ENCODE measurements around the gene DGAT2.

Gene DGAT2

DNA sequence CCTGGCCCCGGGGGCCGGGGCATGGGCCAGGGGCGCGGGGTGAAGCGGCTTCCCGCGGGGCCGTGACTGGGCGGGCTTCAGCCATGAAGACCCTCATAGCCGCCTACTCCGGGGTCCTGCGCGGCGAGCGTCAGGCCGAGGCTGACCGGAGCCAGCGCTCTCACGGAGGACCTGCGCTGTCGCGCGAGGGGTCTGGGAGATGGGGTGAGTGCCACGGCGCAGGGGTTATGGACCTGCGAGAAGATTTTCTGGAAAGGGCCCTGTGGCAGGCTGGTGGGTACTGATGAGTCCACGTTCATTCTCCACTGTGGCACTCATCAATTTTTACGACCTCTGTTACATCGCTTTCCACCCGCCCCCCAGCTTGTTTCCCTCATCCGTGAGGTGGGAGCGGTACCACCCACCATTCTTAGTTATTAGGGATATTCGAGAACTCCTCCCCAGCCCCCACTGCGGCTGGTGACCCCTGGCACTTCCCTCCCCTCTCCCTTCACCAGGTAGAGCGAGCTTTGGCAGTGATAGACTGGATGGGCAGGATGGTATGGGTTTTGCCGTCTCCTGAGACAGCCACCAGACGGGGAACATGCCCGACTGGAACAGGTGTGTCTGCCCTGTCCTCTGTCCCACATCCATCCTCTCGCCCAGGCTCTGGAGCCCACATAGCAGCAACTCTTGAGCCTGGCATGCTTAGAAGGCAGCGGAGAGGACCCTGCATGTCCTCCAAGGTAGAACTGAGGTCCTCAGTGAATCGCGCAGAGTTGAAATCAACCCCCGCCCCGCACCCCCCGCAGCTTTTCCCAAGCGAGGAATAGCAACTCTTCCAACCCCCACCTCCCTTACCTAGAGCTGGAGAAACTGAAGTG lies 562 bp downstream of the DGAT2 start:
- ChIA-PET CTCF (interaction anchor here (0.6 to 1.0 kb wide), 2 partner anchors 34 to 407 kb away, joined by 3 to 5 read pairs; no protein-coding TSS in a partner anchor), POLR2A (interaction anchor here (0.7 kb wide), 1 partner anchor 46 kb away, joined by 3 read pairs; no protein-coding TSS in a partner anchor)
- peak overlapping the region; percentile 48; the same call in 1 of the 2 replicates for H3K27ac ChIP-seq (ENCODE audit: extremely low read depth, low read depth, low read length)
- peak overlapping the region; percentile 4; the same call in 1 of the 2 replicates for H3K4me3 ChIP-seq (ENCODE audit: low read depth, low read length)
- 0 out of 2 replicates have a peak, but pooled peaks have one; percentile 9 for TF ChIP-seq ZFHX2 (tag by site-specific recombination; conservative IDR thresholded peaks at IDR 0.05)
- no peak for TF ChIP-seq ZNF629 (tag by site-specific recombination; IDR thresholded peaks at IDR 0.05)
- no peaks in the 10 kb centered on the region for H3K4me1 ChIP-seq (ENCODE audit: control insufficient read depth, insufficient read depth, low read length)
- no peaks in the 10 kb centered on the region for H3K9me3 ChIP-seq (ENCODE audit: control insufficient read depth, insufficient read depth, low read depth, low read length)
- H3K36me3 ChIP-seq (ENCODE audit: control insufficient read depth in 2 of 2, insufficient read depth in 1 of 2, low read length in 2 of 2): no peaks in the 10 kb centered on the region

DNA sequence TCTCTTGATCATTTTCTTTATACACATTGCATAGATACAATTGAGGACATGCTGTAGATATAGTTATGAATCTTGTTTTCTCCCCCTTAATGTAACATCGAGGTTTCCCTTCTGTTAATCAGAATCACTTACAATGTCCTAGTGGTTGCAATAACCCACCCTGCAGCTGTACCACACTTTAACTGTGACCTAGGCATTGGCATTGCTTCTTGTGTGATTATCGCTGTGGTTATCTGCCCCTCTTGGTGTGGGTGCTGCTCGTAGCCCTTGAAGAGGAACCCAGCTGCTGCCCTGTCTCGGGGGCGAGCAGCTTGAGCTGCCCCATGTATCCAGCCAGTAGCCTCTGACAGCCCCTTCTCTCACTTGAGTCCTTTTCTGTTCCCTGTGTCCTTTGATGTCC lies 1.5 kb downstream of the DGAT2 start:
- Histone ChIP-seq H3K36me3 (ENCODE audit: control insufficient read depth in 2 of 2, insufficient read depth in 1 of 2, low read length in 2 of 2) (no peaks in the 10 kb centered on the region), H3K27ac (ENCODE audit: extremely low read depth, low read depth, low read length) (no peak overlapping the region), H3K9me3 (ENCODE audit: control insufficient read depth, insufficient read depth, low read depth, low read length) (no peaks in the 10 kb centered on the region), H3K4me1 (ENCODE audit: control insufficient read depth, insufficient read depth, low read length) (no peaks in the 10 kb centered on the region), H3K4me3 (ENCODE audit: low read depth, low read length) (no peak overlapping the region)
- TF ChIP-seq EGR2 (tag by site-specific recombination; IDR thresholded peaks at IDR 0.05; ENCODE audit: low read depth) (no peak), ZNF248 (tag by site-specific recombination; IDR thresholded peaks at IDR 0.05) (no peak), WT1 (tag by site-specific recombination; IDR thresholded peaks at IDR 0.05) (no peak), ZNF169 (tag by site-specific recombination; IDR thresholded peaks at IDR 0.05) (no peak), ZNF274 (IDR thresholded peaks at IDR 0.05; ENCODE audit: low read length) (no peak), ZNF274 (tag by site-specific recombination; IDR thresholded peaks at IDR 0.05; ENCODE audit: borderline replicate concordance) (no peak)
- POLR2A ChIA-PET: interaction anchor here (0.7 kb wide), 1 partner anchor 47 kb away, joined by 3 read pairs; no protein-coding TSS in a partner anchor
- CTCF ChIA-PET: interaction anchor here (0.6 to 1.0 kb wide), 3 partner anchors 8 to 408 kb away, joined by 3 to 5 read pairs (median 3); no protein-coding TSS in a partner anchor

DNA sequence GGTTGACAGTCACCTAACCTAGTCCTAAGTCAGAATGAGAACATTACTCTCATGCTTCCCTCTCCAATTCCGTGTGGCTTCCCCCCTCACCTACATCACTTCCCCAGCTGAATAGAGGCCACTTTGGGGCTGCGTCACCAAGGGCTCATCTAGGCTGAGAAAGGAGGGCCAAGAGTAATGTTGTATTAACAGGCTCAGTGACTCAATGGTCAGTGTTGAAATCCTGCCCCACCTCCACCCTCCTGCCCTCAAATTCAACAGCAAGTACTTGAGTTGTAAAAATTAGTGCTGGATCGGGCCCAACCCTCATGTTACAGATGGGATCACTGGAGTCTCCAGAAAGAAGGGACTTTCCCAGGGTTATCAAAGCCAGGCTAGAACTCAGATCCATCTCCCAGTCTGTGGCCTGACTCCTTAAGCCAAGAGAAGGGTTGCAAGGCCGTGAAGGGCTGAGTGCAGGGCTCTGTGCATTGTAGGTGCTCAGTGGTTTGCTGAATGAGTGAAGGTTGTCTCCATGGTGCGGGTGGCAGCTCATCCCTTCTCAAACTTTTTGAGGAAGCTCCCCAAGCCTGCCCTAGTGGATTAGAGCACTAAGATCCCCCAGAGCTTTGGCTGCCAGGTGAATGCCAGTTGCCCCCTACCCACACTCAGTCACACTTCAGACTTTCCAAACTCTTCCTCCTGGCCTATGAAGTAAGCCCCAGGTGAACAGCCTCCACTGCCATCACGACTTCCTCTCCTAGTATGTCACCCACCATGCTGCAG lies 3.2 kb downstream of the DGAT2 start:
- ChIA-PET POLR2A (no interaction called here), CTCF (interaction anchor here (1.0 kb wide), 1 partner anchor 66 kb away, joined by 3 read pairs; no protein-coding TSS in a partner anchor)
- no peaks in the 10 kb centered on the region for H3K9me3 ChIP-seq (ENCODE audit: control insufficient read depth, insufficient read depth, low read depth, low read length)
- no peaks in the 10 kb centered on the region for H3K4me1 ChIP-seq (ENCODE audit: control insufficient read depth, insufficient read depth, low read length)
- no peak overlapping the region for H3K4me3 ChIP-seq (ENCODE audit: low read depth, low read length)
- no peaks in the 10 kb centered on the region for H3K36me3 ChIP-seq (ENCODE audit: control insufficient read depth in 2 of 2, insufficient read depth in 1 of 2, low read length in 2 of 2)
- H3K27ac ChIP-seq (ENCODE audit: extremely low read depth, low read depth, low read length): no peak overlapping the region
- TF ChIP-seq, protein P1, sequence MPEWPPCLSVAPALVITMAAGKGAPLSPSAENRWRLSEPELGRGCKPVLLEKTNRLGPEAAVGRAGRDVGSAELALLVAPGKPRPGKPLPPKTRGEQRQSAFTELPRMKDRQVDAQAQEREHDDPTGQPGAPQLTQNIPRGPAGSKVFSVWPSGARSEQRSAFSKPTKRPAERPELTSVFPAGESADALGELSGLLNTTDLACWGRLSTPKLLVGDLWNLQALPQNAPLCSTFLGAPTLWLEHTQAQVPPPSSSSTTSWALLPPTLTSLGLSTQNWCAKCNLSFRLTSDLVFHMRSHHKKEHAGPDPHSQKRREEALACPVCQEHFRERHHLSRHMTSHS (tag by site-specific recombination; IDR thresholded peaks at IDR 0.05): no peak
- TF ChIP-seq, protein P2, sequence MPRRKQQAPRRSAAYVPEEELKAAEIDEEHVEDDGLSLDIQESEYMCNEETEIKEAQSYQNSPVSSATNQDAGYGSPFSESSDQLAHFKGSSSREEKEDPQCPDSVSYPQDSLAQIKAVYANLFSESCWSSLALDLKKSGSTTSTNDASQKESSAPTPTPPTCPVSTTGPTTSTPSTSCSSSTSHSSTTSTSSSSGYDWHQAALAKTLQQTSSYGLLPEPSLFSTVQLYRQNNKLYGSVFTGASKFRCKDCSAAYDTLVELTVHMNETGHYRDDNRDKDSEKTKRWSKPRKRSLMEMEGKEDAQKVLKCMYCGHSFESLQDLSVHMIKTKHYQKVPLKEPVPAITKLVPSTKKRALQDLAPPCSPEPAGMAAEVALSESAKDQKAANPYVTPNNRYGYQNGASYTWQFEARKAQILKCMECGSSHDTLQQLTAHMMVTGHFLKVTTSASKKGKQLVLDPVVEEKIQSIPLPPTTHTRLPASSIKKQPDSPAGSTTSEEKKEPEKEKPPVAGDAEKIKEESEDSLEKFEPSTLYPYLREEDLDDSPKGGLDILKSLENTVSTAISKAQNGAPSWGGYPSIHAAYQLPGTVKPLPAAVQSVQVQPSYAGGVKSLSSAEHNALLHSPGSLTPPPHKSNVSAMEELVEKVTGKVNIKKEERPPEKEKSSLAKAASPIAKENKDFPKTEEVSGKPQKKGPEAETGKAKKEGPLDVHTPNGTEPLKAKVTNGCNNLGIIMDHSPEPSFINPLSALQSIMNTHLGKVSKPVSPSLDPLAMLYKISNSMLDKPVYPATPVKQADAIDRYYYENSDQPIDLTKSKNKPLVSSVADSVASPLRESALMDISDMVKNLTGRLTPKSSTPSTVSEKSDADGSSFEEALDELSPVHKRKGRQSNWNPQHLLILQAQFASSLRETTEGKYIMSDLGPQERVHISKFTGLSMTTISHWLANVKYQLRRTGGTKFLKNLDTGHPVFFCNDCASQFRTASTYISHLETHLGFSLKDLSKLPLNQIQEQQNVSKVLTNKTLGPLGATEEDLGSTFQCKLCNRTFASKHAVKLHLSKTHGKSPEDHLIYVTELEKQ (tag by site-specific recombination; IDR thresholded peaks at IDR 0.05; ENCODE audit: borderline replicate concordance): no peak
- TF ChIP-seq, protein P3, sequence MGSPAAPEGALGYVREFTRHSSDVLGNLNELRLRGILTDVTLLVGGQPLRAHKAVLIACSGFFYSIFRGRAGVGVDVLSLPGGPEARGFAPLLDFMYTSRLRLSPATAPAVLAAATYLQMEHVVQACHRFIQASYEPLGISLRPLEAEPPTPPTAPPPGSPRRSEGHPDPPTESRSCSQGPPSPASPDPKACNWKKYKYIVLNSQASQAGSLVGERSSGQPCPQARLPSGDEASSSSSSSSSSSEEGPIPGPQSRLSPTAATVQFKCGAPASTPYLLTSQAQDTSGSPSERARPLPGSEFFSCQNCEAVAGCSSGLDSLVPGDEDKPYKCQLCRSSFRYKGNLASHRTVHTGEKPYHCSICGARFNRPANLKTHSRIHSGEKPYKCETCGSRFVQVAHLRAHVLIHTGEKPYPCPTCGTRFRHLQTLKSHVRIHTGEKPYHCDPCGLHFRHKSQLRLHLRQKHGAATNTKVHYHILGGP (tag by site-specific recombination; IDR thresholded peaks at IDR 0.05): no peak
- TF ChIP-seq ZNF777 (tag by site-specific recombination; IDR thresholded peaks at IDR 0.05; ENCODE audit: borderline replicate concordance) (no peak), ZNF211 (tag by site-specific recombination; IDR thresholded peaks at IDR 0.05; ENCODE audit: low read depth) (no peak), ZNF239 (tag by site-specific recombination; IDR thresholded peaks at IDR 0.05) (no peak), ZNF623 (tag by site-specific recombination; IDR thresholded peaks at IDR 0.05) (no peak), KLF10 (tag by site-specific recombination; IDR thresholded peaks at IDR 0.05) (no peak), ZNF624 (tag by site-specific recombination; IDR thresholded peaks at IDR 0.05) (no peak), ZNF426 (tag by site-specific recombination; IDR thresholded peaks at IDR 0.05) (no peak)
- TF ChIP-seq, protein P4, sequence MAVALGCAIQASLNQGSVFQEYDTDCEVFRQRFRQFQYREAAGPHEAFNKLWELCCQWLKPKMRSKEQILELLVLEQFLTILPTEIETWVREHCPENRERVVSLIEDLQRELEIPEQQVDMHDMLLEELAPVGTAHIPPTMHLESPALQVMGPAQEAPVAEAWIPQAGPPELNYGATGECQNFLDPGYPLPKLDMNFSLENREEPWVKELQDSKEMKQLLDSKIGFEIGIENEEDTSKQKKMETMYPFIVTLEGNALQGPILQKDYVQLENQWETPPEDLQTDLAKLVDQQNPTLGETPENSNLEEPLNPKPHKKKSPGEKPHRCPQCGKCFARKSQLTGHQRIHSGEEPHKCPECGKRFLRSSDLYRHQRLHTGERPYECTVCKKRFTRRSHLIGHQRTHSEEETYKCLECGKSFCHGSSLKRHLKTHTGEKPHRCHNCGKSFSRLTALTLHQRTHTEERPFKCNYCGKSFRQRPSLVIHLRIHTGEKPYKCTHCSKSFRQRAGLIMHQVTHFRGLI (tag by site-specific recombination; IDR thresholded peaks at IDR 0.05): no peak

Data from HEK293 (cell line).